ENCODE results near the gene FNDC7.
"Not testable (repeated sequence)": the region's sequence is repeated elsewhere in the genome, so short reads cannot be mapped to it uniquely, and the experiment has no call there.

Gene FNDC7, protein sequence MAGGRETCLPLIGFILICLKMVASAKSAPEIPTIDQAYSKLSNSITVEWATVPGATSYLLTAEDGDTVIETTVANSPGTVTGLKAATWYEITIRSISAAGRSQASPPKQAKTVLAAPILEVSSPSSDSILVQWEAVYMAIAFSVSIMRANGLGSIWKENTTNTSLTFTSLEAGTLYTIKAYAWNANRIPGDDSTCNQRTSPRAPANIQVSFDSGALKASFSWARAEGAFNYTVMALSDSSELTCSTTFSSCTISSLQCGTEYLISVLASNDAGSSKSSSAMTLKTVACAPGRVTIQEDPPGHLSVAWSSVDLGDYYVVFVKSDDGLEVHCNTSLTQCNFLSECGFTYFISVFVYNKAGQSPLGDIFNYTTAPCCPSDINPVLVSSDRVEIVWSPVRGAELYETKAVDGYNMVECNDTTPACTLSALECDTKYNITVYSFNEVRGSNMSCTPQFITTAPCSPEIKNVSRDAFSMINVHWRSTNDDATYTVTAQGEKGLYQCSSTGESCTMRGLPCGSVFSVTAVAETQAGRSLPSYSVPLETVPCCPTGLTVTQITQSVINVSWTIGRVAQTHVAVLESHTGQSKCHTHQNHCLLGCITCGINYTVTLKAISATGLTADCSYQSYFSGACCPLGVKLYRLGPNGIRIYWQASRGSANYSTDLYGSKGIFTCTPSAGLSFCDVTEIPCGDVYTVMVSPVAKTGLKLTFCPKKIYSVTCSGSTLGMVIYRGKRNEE

DNA sequence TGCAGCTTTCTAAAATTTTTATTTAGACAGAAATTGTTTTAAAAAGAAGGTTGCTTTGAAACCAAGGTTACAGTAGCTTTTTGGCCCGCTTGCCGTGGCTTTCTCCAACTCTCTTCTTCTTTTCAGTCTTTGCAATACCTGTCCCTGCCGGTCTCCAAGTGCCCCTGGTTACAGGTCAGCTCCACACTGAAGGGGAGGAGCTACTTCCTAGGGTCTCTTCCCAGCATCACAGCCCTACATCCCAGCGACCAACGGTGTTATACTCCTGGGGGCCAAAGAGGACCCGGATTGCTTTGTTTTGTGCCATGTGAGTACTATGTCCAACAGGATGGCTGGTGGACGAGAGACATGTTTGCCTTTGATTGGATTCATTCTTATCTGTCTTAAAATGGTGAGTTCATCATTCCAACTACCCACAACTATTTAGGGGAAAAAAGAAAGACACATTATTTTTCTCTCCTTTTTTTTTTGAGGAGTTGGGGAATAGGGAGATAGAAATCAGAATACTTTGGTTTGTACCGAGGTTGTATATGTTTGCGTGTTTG is at the start of gene FNDC7:
TSS of gene FNDC7 (plus strand) at position 303 of the 545 bp plus-strand sequence. CDS start at position 329, 26 bp downstream.
- no peak for DNase-seq

DNA sequence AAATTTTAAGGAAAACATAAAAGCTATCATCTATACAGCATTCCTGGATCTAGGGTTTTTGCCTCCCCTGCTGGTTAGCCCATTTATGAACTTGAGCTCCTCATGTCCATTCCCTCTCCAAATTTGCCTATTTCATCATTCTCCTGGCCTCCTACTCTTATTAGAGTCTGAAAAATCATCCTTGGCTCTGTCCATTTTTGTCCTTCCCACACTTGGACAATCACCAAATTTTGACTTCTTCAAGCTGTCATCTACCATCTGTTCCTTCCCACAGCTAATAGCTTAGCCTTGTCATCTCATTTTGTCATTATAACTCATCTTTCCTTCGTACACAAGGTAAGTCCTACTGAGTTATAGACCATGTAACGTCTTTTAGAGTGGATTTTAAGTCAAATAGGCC is 49.6 kb upstream of the FNDC7 start:
- peak; percentile 61 to 78 for DNase-seq

DNA sequence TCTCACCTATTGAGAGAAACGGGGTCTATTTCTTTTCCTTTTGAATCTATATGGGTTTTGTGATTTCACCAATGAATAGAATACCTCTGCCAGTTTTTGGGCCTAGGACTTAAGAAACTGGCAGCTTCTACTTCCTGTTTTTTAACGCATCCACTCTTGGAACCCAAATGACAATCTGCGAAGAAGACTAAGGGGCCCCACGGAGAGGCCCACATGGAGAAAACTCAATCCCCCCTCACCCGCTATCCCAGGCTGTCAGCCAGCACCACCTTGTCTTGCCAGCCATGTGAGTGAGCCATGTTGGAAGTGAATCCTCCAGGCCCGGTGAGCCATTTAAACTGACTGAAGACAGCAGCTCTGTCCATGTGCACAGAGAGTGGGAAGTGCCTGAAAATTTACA is 48.2 kb upstream of the FNDC7 start:
- DNase-seq, result no peak

DNA sequence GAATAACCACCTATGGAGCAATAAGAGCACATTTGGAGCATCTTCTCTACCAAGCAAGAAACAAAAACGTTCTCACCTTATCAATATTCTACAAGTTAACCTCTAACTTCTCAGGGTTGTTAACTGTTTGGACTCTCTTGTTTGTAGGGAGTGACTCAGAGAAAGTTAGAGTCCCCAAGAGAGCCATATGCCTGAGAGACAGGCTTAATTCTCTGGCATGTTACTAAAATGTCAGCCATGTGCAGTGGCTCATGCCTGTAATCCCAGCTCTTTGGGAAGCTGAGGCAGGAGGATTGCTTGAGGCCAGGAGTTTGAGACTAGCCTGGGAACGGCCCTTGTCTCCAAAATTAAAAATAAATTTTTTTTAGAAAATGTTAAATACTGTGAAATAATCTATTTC is 47.6 kb upstream of the FNDC7 start:
- DNase-seq, result no peak

DNA sequence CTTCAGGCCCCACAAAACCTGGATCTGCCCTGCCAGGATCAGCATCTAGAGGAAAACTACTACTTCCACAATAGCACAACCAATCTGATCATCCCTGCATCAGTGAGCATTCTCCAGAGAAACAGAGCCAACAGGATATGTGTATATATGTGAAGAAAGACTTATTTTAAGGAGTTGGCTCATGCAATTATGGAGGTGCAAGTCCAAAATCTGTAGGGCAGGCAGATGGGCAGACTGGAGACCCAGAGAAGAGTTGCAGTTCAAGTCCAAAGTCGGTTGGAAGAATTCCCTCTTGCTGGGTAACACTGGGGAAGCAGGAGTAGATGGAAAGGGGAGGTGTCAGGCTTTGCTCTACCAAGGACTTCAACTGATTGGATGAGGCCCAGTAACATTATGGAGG is 46.9 kb upstream of the FNDC7 start:
- DNase-seq, result no peak

DNA sequence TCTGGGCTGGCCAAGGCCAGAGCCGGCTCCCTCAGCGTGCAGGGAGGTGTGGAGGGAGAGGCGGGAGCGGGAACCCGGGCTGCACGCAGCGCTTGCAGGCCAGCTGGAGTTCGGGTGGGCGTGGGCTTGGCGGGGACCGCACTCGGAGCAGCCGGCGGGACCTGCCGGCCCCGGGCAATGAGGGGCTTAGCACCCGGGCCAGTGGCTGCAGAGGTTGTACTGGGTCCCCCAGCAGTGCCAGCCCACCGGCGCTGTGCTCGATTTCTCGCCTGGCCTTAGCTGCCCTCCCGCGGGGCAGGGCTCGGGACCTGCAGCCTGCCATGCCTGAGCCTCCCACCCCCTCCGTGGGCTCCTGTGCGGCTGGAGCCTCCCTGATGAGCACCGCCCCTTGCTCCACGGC is 45.3 kb upstream of the FNDC7 start:
- not testable (repeated sequence) for DNase-seq

DNA sequence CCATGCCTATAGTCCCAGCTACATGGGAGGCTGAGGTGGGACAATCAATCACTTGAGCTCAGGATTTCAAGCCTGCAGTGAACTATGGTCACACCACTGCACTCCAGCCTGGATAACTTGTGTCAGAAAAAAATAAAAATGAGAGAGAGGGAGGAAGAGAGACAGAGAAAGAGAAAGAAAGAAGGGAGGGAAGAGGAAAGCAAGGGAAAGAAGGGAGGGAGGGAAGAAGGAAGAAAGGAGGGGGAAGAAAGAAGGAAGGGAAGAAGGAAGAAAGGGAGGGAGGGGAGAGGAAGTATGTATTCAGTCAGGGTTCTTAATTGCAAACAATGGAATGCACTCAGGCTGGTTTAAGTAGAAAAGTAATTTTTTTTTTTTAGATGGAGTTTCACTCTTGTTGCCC is 43.9 kb upstream of the FNDC7 start:
- no peak for DNase-seq

DNA sequence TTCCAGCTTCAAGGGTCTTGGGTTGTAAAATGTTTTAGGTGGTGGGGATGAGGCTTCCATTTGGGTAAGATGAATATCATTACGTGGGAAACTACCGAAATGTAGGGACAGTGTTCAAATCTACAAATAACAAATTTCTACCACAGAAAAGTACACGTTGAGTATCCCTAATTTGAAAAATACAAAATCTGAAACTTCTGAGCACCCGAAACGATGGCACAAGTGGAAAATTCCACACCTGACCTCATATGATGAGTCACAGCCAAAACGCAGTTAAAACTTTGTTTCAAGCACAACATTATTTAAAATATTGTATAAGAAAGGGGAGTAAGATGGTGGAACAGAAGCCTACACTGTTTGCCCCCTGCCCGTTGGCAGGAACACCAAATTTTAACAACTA is 43.0 kb upstream of the FNDC7 start:
- no peak for DNase-seq

DNA sequence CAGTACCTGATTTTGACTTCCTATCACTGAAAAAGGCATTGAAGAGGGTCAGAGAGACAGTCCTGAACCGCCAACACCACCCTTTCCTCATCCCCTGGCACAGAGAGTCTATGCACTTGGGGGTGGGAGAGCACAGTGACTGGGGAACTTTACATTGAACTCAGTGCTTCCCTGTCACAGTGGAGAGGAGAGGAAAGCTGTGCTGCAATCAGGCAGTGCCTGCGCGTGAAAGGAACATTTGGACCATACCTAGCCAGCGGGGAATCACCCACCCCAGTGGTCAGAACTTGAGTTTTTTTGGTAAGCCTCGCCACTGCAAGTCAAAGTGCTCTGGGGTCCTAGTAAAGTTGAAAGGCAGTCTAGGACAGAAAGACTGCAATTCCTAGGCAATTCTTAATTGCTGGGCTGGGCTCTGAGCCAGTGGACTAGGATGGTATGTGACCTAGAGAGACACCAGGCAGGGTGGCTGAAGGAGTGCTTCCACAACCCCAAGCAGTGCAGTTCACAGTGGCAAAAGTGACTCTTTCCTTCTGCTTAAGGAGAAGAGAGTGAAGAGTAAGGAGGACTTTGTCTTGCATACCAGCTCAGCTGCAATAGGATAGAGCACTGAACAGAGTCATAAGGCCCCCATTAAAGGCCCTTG is 42.5 kb upstream of the FNDC7 start:
- DNase-seq, result no peak

DNA sequence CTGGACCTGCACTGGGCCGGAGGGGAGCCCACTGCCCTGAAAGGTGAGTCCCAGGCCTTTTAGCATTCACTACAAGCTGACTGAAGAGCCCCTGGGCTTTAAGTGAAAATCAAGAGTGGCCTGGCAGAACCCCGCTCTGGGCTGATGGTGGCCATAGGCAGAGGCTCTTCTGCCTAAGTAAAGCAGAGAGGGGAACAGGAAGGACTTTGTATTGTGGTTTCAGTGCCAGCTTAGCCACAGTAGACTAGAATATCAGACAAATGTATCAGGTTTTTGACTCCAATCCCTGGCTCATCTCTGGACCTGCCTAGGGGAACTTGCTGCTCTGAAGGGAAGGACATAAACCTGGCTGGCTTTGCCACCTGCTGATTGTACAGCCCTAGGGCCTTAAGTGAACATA is 41.6 kb upstream of the FNDC7 start:
- no peak for DNase-seq

DNA sequence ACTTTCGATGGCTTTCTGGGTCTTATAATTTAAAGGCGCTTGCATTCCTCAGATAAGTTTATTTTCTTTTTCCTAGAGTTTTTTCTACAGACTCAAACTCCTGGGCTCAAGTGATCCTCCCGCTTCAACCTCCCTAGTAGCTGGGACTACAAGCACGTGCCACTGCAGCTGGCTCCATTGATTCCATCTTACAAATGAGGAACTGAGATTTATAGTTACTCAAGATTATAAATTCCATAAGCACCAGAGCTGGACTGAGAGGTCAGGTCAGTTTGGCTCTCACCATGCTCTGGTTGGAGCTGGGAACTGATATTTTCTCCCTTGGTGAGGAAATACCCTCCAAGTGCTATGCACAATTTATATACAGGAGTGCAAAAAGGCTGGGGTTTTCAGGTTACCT is 34.0 kb upstream of the FNDC7 start:
- DNase-seq, result no peak

DNA sequence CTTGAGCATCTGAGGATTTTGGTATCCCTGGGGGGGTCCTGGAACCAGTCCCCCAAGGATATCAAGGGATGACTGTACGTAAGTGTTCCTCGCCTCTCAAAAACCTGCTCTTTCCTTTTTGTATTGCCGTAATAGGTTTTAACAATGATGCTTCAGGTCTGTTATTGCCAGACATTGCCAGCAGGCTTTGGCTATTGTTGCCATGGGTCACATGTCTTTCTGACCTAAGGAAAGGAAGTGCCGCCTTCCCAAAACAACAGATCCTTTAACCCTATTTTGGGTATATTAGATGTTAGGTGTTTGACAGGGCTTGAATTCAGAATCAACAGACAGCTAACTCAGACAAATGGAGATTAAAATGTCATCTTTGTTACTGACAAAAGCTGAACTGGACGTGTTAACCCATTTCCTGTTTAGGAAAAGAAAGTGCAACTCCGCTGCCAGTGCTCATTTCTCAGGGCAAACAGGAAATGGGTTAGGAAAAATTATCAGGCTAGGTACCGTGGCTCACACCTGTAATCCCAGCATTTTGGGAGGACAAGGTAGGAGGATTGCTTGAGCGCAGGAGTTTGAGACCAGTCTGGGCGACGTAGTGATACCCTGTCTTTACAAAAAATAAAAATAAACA is 33.0 kb upstream of the FNDC7 start:
- no peak for DNase-seq

DNA sequence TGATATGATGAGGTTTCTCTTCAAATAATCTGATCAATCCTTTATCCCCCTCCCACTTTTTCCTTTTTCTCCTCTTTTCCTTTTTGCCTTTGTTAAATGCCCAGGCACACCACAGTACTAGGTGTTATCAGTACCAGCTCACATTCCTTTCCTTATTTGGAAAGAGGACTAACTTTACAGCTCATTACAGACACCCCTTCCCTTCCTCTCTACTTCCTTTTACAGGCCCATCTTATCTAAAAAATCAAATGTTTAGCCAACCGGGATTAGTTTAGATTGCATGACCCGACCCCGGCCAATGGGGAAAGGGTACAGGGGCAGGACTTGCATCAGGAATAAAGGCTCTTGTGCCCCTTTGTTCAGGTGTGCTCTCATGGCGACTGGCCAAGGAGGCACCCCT is 31.0 kb upstream of the FNDC7 start:
- not testable (repeated sequence) for DNase-seq

DNA sequence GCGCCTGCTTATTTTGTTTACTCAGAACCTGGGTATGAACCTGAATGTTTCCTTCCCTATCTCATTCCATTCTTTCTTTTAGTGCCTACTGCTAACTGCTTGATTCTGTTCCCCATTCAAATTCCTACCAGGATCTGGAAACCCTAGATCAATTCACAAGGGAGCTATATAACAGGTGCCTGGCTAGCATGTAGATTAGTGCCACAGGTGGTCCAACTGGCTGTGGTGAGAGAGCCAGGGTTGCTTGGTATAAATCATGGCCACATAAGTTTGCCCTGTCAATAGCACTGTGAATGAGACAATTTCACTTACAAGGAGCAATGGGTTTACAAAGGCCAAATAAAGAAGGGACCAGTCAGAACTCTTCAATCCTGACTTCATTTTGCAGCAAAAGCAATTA is 27.2 kb upstream of the FNDC7 start:
- DNase-seq, result peak in 1 of 2 experiments; percentile 16

DNA sequence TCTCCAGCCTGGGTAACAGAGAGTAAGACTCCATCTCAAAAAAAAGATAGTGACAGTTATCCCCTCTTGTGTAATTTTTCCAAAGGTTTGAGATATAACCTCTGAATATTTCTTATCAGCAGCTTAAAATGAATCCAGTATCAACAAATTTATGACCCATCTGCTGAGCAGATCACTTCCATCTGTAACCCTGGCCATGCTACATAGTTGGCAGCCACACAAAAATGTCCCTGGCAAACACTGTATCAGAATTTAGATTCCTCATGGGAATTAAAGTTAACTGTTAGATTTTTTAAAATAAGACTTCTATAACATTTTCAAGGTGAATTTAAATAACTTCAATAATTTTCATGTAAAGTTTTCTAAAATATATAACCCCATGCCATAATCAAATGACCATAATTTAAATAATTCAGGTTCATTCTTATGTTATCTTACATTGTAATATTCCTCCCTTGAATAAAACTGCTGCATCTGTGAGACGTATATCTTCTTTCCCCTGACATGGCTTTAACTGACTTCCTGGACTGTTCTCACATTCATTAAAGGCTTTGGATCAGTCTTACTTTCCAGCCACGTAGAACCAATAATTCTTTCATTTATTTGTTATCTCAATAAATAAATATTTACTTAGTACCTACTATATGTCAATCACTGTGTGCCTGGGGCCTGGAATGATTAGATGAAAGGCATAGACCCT is 25.9 kb upstream of the FNDC7 start:
- DNase-seq, result no peak

DNA sequence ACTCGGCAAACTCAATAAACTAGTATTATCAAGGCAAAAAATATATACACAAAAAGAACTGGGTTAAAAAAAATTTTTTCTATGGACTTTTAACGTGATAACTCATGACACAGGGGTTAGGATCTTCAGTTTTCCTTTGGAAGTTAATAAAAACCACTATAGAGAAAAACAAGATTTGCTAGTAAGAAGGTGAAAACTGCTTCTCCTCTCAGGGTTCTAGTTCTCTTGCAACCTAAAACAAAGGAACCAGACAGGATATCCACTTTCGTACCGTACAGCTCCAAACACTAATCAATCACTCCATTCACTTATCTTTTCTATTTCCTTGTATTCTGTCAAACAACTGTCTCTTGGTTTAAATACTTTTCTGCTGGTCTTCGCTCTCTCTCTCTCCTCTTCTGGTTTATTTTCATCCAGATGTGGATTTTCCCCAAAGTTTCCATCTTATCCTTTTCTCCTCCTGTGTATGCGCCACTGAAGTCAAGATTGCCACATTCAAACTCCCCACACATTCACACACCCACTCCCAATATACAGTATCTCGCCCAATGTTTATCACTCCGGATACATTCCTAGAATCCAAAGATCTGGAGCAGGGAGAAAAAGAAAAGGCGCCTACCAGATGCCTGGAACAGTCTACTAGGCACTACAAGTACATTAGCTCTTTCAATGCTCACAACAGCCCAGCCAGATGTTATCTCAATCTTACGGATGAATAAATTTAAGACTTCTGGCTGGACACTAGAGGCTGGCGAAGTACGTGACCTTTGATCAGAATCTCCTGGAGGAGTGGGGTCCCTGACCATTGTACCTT is 21.4 kb upstream of the FNDC7 start:
- no peak for DNase-seq

DNA sequence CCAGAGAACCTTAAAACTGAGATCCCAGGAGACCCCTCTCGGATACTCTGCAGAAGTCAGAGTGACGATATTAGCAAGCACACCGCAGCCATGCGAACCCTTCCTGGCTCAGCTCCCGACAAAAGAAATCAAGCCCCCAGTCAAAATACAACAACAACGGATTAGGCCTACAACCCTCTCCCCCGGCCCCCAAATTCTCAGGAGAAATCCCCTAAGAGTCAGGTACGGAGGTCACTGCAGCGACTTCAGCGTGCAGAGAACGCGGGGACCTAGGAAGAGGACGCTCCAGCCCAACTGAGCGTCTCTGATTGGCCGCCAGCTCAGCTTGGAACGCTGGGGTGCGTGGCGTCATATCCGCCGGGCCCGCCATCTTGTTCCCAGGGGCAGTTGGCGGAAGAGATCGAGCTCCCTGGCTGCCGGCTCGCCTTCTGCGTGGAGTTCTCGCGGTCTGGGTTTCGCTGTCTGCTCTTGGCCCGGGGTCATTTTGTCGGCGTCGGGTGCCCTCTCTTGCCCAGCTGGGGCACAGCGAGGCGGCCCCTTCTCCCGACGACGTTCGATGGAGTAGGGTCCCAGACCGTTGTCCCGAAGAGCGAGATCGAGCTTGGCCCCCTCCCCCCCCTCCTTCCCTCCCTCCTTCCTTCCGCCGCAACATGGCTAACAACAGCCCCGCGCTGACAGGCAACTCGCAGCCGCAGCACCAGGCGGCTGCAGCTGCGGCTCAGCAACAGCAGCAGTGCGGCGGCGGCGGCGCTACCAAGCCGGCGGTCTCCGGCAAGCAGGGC is 20.6 kb upstream of the FNDC7 start, which contains the start of gene PRPF38B:
TSS of gene PRPF38B (plus strand) at position 369 of the 782 bp plus-strand sequence. CDS start at position 651, 282 bp downstream.
- DNase-seq, result peak; percentile 71 to 88

DNA sequence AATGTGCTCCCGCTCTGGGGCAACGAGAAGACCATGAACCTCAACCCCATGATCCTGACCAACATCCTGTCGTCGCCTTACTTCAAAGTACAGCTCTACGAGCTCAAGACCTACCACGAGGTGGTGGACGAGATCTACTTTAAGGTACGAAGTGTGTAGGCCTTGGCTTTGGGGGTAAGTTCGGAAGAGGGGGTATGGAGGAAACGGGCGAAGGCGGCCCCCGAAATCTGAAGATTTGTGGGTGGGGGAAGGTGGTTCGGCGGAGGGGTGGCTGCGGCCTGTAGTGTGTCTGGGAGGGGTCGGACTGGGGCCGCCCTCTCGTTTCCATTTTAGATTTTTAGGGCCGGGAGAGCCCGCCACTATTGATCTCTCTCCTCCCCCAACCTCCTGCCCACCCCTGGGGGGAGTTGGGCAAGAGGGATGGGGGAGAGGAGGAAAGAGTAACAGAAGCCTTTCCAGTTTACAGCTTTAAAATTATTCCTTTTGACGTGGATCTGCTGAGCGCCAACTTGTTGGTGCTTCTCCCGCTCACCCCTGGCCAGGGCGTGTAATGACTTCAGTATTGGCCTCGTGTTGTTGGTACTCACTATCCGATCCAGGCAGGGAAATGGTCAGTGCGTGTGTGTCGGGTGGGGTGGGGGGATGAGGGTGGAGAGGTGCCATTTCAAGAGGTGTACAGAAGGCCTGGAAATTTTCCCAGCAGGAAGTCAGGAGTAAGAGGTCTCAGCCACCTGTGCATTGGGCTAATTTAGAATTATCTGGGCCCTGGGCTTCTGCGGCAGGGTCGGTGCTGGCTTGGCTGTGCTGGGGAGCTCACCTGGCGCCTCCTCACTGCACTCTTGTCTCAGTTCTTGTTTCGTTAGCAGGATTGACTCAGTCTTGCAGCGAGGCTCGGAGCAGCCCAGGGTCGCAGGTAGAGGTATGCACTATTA is 19.7 kb upstream of the FNDC7 start:
- peak; percentile 85 to 91 for DNase-seq

DNA sequence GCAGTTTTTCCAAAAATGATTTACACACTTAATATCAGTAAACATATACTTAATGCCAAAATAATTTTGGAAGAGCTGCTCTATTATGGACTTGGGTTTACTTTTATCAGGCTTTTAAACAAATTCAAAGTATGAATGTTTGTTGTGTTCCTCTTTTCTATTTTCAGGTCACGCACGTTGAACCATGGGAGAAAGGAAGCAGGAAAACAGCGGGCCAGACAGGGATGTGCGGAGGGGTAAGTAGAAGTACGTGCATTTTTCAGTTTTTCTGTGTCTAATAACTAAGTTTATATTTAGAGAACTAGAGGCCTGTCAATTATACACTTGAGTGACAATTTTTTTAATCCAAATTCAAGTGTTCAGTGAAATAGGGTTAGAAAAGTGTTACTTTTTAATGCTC is 17.2 kb upstream of the FNDC7 start:
- DNase-seq, result no peak

Measured in NCI-H524 (cell line).